OCI-LY7 (cell line): Measurements from ENCODE around the gene PRPF40A.

Source experiments
- EZH2phosphoT487 ChIP-seq: fragments of 200-600 bp; sonication (generic); IDR thresholded peaks from 2 replicates; pipeline ENCODE4 v1.6.1; 2018; ENCODE audit warnings: low read depth, borderline replicate concordance, mild to moderate bottlenecking, mixed run types, antibody characterized with exemption, low read length, moderate library complexity, mixed read lengths
- TF ChIP-seq, protein P1 (sequence below): fragments of 200-600 bp; sonication (generic); conservative IDR thresholded peaks from 2 replicates; pipeline ENCODE4 v1.5.1; 2014; ENCODE audit warnings: mild to moderate bottlenecking, antibody characterized with exemption, low read length, moderate library complexity, mixed read lengths

- TF ChIP-seq, protein P1, sequence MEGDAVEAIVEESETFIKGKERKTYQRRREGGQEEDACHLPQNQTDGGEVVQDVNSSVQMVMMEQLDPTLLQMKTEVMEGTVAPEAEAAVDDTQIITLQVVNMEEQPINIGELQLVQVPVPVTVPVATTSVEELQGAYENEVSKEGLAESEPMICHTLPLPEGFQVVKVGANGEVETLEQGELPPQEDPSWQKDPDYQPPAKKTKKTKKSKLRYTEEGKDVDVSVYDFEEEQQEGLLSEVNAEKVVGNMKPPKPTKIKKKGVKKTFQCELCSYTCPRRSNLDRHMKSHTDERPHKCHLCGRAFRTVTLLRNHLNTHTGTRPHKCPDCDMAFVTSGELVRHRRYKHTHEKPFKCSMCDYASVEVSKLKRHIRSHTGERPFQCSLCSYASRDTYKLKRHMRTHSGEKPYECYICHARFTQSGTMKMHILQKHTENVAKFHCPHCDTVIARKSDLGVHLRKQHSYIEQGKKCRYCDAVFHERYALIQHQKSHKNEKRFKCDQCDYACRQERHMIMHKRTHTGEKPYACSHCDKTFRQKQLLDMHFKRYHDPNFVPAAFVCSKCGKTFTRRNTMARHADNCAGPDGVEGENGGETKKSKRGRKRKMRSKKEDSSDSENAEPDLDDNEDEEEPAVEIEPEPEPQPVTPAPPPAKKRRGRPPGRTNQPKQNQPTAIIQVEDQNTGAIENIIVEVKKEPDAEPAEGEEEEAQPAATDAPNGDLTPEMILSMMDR = no peak
- no peak for TF ChIP-seq EZH2phosphoT487
Measured at GRCh38 chr2:152723918-152724317, 6.7 kb upstream of the PRPF40A start.
